MM.1S (cell line): ENCODE data around the gene TRIAP1.

ENCODE experiments used
- CTCF ChIP-seq: fragments of 300-600 bp; sonication (generic); IDR thresholded peaks from 2 replicates; pipeline ENCODE4 v1.5.1; 2016; ENCODE audit warnings: antibody characterized with exemption, low read length, mixed read lengths
- EZH2 ChIP-seq: fragments of 300-600 bp; sonication (generic); optimal IDR thresholded peaks from 2 replicates; pipeline ENCODE3; 2017; ENCODE audit warnings: low read depth, mild to moderate bottlenecking, antibody characterized with exemption, low read length, mixed read lengths

GRCh38 chr12:120394483-120395367 lies 51.5 kb downstream of the TRIAP1 start:
- TF ChIP-seq CTCF (no peak), EZH2 (no peak)
